ENCODE data around the gene SLC25A21. TPM values are rescaled to one million over a fixed set of nuclear protein-coding genes. Genes with fewer than 3 reads are reported as not detected.
"Not testable (repeated sequence)": the region's sequence is repeated elsewhere in the genome, so short reads cannot be mapped to it uniquely, and the experiment has no call there.

Gene SLC25A21
- polyA plus RNA-seq, 1 donor = 1.2 TPM

DNA sequence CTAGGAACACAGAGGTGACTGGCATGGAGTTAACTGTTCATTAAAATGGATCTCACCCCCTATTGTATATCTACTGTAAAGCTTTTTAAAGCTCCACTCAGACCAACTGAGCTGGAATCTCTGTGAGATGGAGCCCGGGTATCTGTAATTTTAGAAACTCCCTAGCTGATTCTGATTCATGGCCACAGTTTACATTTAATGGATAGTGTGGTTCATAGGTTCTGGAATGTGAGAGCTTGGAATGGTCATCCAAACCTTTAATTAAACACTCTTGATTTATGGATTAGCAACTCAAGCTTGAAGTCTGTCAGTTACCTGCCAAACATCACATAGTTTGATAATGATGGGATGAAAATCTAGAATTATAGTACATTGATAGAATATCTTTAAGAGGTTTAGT lies 183.8 kb downstream of the SLC25A21 start:
- DNase-seq (ENCODE audit: low read depth) = no peak

DNA sequence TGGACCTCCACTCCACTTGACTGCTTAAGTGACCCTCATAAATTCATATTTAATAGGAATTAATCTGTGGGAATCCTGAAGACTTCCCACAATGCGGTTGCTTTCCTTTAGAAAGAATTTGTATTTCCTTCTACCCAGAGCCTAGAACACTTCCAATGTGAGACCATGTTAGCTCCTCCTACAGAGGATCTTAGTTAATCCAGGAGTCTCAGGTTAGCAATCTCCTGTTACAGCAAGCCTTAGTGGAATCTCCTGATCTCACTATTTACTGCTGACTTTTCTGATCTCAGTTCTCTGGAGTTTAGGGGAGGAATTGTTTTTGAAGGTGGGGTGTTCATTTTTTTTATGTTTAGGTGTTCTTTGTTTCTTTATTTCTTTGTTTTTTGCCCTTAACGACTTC lies 186.0 kb downstream of the SLC25A21 start:
- no peak for DNase-seq (ENCODE audit: low read depth)

- DNase-seq (ENCODE audit: low read depth) = no peak
These were observed 190.4 kb downstream of the SLC25A21 start for GRCh38 chr14:36981832-36982529.

DNA sequence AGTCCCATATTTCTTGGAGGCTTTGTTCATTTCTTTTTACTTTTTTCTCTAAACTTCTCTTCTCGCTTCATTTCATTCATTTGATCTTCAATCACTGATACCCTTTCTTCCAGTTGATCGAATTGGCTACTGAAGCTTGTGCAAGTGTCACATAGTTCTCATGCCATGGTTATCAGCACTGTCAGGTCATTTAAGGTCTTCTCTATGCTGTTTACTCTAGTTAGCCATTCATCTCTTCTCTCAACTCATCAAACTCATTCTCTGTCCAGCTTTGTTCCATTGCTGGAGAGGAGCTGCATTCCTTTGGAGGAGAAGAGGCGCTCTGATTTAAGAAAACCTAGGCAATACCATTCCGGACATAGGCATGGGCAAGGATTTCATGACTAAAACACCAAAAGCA lies 192.0 kb downstream of the SLC25A21 start:
- not testable (repeated sequence) for DNase-seq (ENCODE audit: low read depth)

DNA sequence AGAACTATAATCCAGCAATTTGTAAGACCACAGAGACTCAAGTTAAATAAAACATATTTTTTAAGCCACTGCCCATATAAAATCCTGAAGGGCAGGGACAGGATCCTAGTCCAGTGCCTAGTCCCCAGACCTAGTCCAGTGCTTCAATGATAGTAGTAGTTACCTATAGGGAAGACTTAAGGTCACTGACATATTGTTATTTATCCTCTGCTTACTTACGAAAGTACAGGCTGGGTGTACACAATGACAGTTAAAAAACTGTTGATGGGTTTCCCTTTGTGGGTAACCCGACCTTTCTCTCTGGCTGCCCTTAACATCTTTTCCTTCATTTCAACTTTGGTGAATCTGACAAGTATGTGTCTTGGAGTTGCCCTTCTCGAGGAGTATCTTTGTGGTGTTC lies 192.5 kb downstream of the SLC25A21 start:
- no peak for DNase-seq (ENCODE audit: low read depth)

- no peak for DNase-seq (ENCODE audit: low read depth)
These were observed 195.8 kb downstream of the SLC25A21 start for GRCh38 chr14:36976571-36977023.

DNA sequence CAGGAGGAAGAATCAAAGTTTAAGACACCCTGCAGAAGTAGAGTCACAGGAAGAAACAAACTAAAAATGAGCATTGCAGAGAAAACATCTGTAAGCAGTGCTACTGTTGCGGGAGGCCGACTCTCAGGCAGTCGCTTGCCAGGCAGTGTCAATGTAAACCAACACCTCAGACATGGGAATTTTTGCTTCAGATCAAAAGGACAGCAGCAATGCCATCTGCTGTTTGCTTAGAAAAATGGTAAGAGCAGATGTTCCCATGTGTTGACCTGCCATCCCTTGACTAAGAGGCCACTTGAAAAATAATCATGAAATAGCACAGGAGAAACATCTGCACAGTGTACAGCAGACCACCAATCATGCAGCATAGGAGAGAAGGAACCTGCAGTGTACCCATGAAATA lies 196.6 kb downstream of the SLC25A21 start:
- DNase-seq (ENCODE audit: low read depth) = no peak

DNA sequence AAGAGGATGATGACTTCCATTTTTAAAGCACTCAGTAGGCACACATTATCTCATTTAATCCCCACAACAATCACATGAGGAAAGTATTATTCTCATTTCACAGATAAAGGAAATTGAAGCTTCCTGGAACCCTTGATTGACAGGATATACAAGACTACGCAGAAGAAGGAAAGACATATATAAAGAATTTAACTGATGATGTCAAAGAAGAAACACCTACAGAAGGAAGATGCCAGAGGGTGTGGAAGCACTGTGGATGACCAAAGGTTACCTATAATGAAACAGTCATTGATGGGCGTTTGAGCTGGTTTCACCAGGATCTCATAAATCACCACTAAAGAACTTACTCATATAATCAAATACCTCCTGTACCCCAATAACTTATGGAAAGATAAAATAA lies 197.4 kb downstream of the SLC25A21 start:
- no peak for DNase-seq (ENCODE audit: low read depth)

- no peak for DNase-seq (ENCODE audit: low read depth)
These were observed 198.5 kb downstream of the SLC25A21 start for GRCh38 chr14:36973806-36974442.

- DNase-seq (ENCODE audit: low read depth) = no peak
These were observed 201.0 kb downstream of the SLC25A21 start for GRCh38 chr14:36971263-36971855.

DNA sequence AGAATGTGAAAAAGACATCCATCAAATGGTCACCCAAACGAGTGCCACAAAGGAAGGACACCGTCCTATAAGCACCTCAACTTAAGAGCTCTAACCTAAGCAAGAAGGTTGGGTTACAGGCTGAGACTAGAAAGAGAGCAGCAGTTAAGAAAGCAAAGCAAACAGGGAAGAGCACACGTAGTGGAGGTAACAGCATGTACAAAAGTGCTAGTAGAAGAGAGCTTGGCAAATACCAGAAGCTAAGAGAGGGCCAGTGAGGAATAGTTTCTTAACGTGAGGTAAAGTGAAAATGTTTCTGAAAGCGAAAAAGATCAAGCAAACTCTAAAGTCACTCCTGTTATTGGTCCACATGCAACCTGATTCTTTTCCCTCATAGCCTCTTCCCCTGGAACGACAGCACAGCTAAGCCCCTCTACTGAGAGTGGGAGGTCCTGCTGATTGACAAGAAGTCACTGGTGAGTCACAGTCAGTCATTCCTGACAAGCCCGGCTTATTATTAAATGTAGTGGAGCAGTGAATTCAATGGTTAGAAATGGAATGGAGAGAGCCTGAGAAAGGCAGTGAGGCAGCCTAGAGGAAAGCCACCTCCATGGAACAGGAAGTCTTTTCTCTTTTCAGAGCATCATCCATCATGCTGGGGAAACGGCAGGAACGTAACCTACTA lies 204.4 kb downstream of the SLC25A21 start:
- DNase-seq (ENCODE audit: low read depth) = no peak

DNA sequence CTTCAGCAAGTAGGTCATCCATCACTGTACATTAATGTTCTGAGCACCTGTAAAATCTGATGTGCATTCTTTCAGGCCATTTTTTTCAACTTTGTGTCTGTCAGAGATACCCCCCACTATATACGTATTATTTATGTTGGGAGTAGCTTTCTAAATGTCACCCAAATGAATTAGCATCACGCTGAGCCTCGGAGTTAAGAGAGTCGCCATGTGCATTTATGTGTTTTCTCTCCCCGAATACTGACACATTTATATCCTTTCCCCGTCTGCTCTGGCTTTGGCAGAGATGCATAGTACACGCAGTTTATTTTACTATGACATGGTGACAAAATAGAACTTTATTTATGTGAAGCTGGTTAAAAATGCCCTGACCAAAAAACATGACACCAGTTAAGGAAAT lies 216.4 kb downstream of the SLC25A21 start:
- no peak for DNase-seq (ENCODE audit: low read depth)

GRCh38 chr14:36955376-36955775 lies 217.0 kb downstream of the SLC25A21 start:
- DNase-seq (ENCODE audit: low read depth) = no peak

DNA sequence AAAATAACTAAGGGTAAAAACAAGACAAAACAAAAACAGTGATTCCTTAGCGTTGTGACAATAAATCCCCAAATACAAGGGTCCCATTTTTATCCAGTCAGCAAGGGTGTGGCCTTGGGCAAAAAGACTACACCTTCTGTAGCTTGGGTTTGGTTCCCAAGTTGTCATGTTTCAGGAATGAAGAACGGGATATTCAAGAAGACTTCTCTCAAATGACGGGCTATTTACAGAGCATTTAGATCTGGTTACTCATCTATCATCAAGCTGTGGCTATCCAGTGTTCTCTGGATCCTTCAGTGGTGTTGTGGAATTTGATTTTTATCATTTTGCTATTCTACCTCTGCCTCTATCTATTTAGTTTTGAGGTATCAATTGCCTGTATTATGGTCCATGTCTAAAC lies 219.7 kb downstream of the SLC25A21 start:
- DNase-seq (ENCODE audit: low read depth) = no peak

DNA sequence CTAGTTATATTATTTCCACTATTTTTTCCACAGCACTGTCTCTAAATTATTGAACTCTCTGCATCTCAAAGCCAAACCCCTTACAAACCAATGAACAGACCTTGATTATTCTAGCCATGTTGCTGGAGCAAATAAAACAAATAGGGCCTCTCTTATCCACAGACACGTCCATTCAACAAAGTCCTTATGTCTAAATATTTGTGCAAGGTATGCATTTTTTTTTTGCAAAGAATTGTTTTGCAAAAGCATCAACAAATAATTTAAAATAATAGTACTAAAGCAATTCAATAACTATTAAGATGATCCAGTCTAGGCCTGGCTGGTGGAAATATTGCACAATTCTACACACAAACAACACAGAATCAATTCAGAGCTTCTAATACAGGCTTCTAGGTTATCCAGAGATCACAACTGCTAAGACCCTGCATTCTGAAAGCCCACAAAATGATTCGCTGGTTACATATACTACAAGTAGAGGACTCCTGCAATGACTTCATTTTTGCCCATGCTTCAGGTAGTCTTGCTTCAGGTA lies 221.0 kb downstream of the SLC25A21 start:
- no peak for DNase-seq (ENCODE audit: low read depth)

- no peak for DNase-seq (ENCODE audit: low read depth)
These were observed 221.6 kb downstream of the SLC25A21 start for GRCh38 chr14:36950812-36951211.

GRCh38 chr14:36949371-36949770 lies 223.0 kb downstream of the SLC25A21 start:
- DNase-seq (ENCODE audit: low read depth) = no peak

- DNase-seq (ENCODE audit: low read depth) = no peak
These were observed 224.1 kb downstream of the SLC25A21 start for GRCh38 chr14:36948157-36948859.

GRCh38 chr14:36947362-36947761 lies 225.0 kb downstream of the SLC25A21 start:
- DNase-seq (ENCODE audit: low read depth) = no peak

DNA sequence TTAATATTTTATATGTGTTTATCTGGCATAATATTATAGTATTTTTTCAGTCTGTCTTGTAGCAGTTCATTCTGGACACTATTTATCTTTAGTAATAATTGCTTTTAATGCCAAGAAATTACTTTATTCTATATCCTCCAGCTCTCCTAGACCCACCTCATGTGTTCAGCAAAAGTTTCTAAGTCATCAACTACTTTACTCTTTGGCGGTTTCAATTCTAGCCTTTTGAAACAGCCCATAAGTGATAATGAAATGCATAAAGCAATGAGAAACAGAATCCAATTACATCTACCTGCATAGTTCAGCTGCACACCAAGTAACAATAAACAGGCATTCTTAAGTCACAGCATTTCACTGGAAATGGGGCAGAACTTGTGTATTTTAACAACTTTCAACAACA lies 225.5 kb downstream of the SLC25A21 start:
- no peak for DNase-seq (ENCODE audit: low read depth)

GRCh38 chr14:36944307-36945010 lies 227.9 kb downstream of the SLC25A21 start:
- no peak for DNase-seq (ENCODE audit: low read depth)

Data from forelimb muscle (tissue), 1 donor.